A673 (cell line): ENCODE data around the gene ENOX1.

Source experiments
- CTCF ChIP-seq: fragments of 300-800, 200-600 bp; sonication (generic); conservative IDR thresholded peaks from 2 replicates; pipeline ENCODE4 v1.5.1; 2017; ENCODE audit warnings: low read depth, mild to moderate bottlenecking, antibody characterized with exemption, low read length, moderate library complexity, mixed read lengths
- EZH2 ChIP-seq: fragments of 200-600 bp; sonication (generic); IDR thresholded peaks from 2 replicates; pipeline ENCODE4 v1.6.1; 2017; ENCODE audit warnings: borderline replicate concordance, low read depth, mild to moderate bottlenecking, mixed read lengths, antibody characterized with exemption, low read length; ENCODE audit not compliant: poor library complexity, severe bottlenecking

GRCh38 chr13:43546816-43547215 lies 240.0 kb downstream of the ENOX1 start:
- TF ChIP-seq CTCF (no peak), EZH2 (no peak)
